GM10248 (cell line): ENCODE measurements around the gene VARS2.

ENCODE experiments used
- CTCF ChIA-PET: fragments of 300-600 bp; sonication (Branson Sonifier 250); formaldehyde crosslinking; extraction: SDS; loops from one replicate; lab custom pipeline; 2021; ENCODE audit warnings: antibody characterized with exemption; lab: Yijun Ruan, JAX
- POLR2A ChIA-PET: fragments of 350-650 bp; sonication (Branson Sonifier 250); formaldehyde crosslinking; extraction: SDS; loops from one replicate; lab custom pipeline; 2020; ENCODE audit warnings: antibody characterized with exemption; lab: Yijun Ruan, JAX
- DNase-seq: peaks from one replicate; pipeline ENCODE4 v3.0.0; 2012; ENCODE audit errors: extremely low spot score
- CTCF ChIP-seq: IDR thresholded peaks from 2 replicates; pipeline ENCODE4 v1.5.1; 2012; ENCODE audit warnings: mild to moderate bottlenecking, low read depth; ENCODE audit errors: extremely low read depth, missing control alignments, control extremely low read depth

The VARS2 gene

GRCh38 chr6:30891816-30892538, 22.1 kb upstream of the VARS2 start:
- CTCF ChIA-PET, result interaction anchor here (1.3 kb wide), 1 partner anchor 63 kb away, joined by 4 read pairs; no protein-coding TSS in a partner anchor
- POLR2A ChIA-PET, result no interaction called here

GRCh38 chr6:30893001-30893591, 20.9 kb upstream of the VARS2 start:
- TF ChIP-seq CTCF, result no peak
- ChIA-PET POLR2A (no interaction called here), CTCF (no interaction called here)
- DNase-seq, result no peak

More at GRCh38 chr6:30891816-30892538, 22.1 kb upstream of the VARS2 start:
- no peak for DNase-seq
- no peak for TF ChIP-seq CTCF

GRCh38 chr6:30893666-30894065, 20.4 kb upstream of the VARS2 start:
- POLR2A ChIA-PET, result no interaction called here
- DNase-seq, result no peak
- CTCF ChIA-PET, result interaction anchor here (0.8 kb wide), 1 partner anchor 194 kb away, joined by 3 read pairs; no protein-coding TSS in a partner anchor
- no peak for TF ChIP-seq CTCF

GRCh38 chr6:30894381-30894780, 19.7 kb upstream of the VARS2 start:
- no peak for DNase-seq
- CTCF ChIA-PET, result interaction anchor here (0.8 kb wide), 1 partner anchor 193 kb away, joined by 3 read pairs; no protein-coding TSS in a partner anchor
- POLR2A ChIA-PET, result no interaction called here
- TF ChIP-seq CTCF, result no peak

- no peak for TF ChIP-seq CTCF
- ChIA-PET POLR2A (no interaction called here), CTCF (interaction anchor here (0.7 to 2.4 kb wide), 6 partner anchors 8 to 193 kb away, joined by 3 to 12 read pairs (median 4); partner anchors contain the start of gene VARS2)
- DNase-seq, result no peak
These were observed 19.1 kb upstream of the VARS2 start for GRCh38 chr6:30894935-30895334.

GRCh38 chr6:30895343-30895742, 18.7 kb upstream of the VARS2 start:
- CTCF ChIA-PET, result interaction anchor here (0.7 to 2.4 kb wide), 8 partner anchors 9 to 192 kb away, joined by 3 to 12 read pairs (median 4); partner anchors contain the start of gene VARS2
- DNase-seq, result no peak
- POLR2A ChIA-PET, result no interaction called here
- TF ChIP-seq CTCF, result no peak
